Renal cortical epithelial cell (primary cell): ENCODE results near the gene MAGI2. TPM values are rescaled to one million over a fixed set of nuclear protein-coding genes. Genes with fewer than 3 reads are reported as not detected.
A peak's percentile ranks its signal among the peaks of the same experiment; 100 is the strongest.
"Not testable (repeated sequence)": the region's sequence is repeated elsewhere in the genome, so short reads cannot be mapped to it uniquely, and the experiment has no call there.

Source experiments
- DNase-seq: peaks from one replicate; pipeline ENCODE4 v3.0.0-alpha.2; 2011; ENCODE audit warnings: low read depth
- total RNA-seq: library from RNA; depleted of rRNA; stranded (reverse); fragments of >200 nt; gene quantifications from 2 replicates; pipeline ENCODE4 v1.2.3, GENCODE V29; 2014

Gene MAGI2
- total RNA-seq, 1 donor from 2014 or later = 2.9 TPM

GRCh38 chr7:78359836-78360235 is 1093.6 kb downstream of the MAGI2 start:
- DNase-seq = no peak

GRCh38 chr7:78357709-78358108 is 1095.8 kb downstream of the MAGI2 start:
- no peak for DNase-seq

GRCh38 chr7:78355834-78356233 is 1097.6 kb downstream of the MAGI2 start:
- DNase-seq = no peak

- DNase-seq = no peak
Observed at GRCh38 chr7:78350926-78351325, 1102.5 kb downstream of the MAGI2 start.

- no peak for DNase-seq
Observed at GRCh38 chr7:78350391-78350790, 1103.1 kb downstream of the MAGI2 start.

GRCh38 chr7:78346827-78347226 is 1106.6 kb downstream of the MAGI2 start:
- peak; percentile 6 for DNase-seq

- DNase-seq = no peak
Observed at GRCh38 chr7:78345979-78346378, 1107.5 kb downstream of the MAGI2 start.

- no peak for DNase-seq
Observed at GRCh38 chr7:78345293-78345911, 1108.1 kb downstream of the MAGI2 start.

GRCh38 chr7:78334426-78334825 is 1119.0 kb downstream of the MAGI2 start:
- DNase-seq = no peak

GRCh38 chr7:78333530-78334425 is 1119.7 kb downstream of the MAGI2 start:
- peak; percentile 36 for DNase-seq

GRCh38 chr7:78329001-78329655 is 1124.3 kb downstream of the MAGI2 start:
- DNase-seq = no peak

- DNase-seq = no peak
Observed at GRCh38 chr7:78327718-78328117, 1125.7 kb downstream of the MAGI2 start.

GRCh38 chr7:78326876-78327275 is 1126.6 kb downstream of the MAGI2 start:
- DNase-seq = peak; percentile 76

- DNase-seq = peak; percentile 71
Observed at GRCh38 chr7:78326189-78326588, 1127.3 kb downstream of the MAGI2 start.

- no peak for DNase-seq
Observed at GRCh38 chr7:78323118-78323517, 1130.3 kb downstream of the MAGI2 start.

- DNase-seq = not testable (repeated sequence)
Observed at GRCh38 chr7:78322231-78322630, 1131.2 kb downstream of the MAGI2 start.

- no peak for DNase-seq
Observed at GRCh38 chr7:78317371-78317770, 1136.1 kb downstream of the MAGI2 start.

GRCh38 chr7:78316110-78316509 is 1137.4 kb downstream of the MAGI2 start:
- no peak for DNase-seq

GRCh38 chr7:78315119-78315518 is 1138.3 kb downstream of the MAGI2 start:
- no peak for DNase-seq

GRCh38 chr7:78311181-78311580 is 1142.3 kb downstream of the MAGI2 start:
- DNase-seq = no peak

- no peak for DNase-seq
Observed at GRCh38 chr7:78307892-78308291, 1145.6 kb downstream of the MAGI2 start.

- no peak for DNase-seq
Observed at GRCh38 chr7:78306634-78307033, 1146.8 kb downstream of the MAGI2 start.

GRCh38 chr7:78301407-78301806 is 1152.1 kb downstream of the MAGI2 start:
- peak; percentile 40 for DNase-seq
